GM23338 (cell line): ENCODE data around the gene PHC2.

Source experiments
- ZNF114 ChIP-seq: fragments of 250-450 bp; sonication (Bioruptor Pico); IDR thresholded peaks from 2 replicates; pipeline ENCODE4 v1.5.0; 2020; ENCODE audit warnings: mild to moderate bottlenecking, moderate library complexity
- TF ChIP-seq, protein P1 (sequence below), 2 experiments: fragments of 200-600 bp in 1 of 2; sonication (generic) in 1 of 2; conservative IDR thresholded peaks; 2 replicates each; pipeline versions ENCODE4 v1.5.1 to v1.6.1; 2016 to 2017; ENCODE audit warnings: antibody characterized with exemption in 2 of 2, low read depth in 2 of 2, mild to moderate bottlenecking in 2 of 2, moderate library complexity in 1 of 2

DNA sequence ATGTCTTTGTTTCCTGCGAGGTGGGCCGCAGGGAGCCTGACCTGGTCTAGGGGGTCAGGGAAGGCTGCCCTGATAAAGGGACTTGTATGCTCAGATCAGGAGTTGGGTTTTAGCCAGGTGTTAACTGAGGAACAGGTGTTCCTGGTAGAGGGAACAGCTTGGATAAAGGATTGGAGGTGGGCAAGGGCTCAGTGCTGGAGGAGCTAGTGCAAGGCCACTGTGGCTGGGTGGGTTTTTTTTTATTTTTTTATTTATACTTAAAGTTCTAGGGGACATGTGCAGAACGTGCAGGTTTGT, 141.1 kb downstream of the PHC2 start:
- TF ChIP-seq, protein P1, sequence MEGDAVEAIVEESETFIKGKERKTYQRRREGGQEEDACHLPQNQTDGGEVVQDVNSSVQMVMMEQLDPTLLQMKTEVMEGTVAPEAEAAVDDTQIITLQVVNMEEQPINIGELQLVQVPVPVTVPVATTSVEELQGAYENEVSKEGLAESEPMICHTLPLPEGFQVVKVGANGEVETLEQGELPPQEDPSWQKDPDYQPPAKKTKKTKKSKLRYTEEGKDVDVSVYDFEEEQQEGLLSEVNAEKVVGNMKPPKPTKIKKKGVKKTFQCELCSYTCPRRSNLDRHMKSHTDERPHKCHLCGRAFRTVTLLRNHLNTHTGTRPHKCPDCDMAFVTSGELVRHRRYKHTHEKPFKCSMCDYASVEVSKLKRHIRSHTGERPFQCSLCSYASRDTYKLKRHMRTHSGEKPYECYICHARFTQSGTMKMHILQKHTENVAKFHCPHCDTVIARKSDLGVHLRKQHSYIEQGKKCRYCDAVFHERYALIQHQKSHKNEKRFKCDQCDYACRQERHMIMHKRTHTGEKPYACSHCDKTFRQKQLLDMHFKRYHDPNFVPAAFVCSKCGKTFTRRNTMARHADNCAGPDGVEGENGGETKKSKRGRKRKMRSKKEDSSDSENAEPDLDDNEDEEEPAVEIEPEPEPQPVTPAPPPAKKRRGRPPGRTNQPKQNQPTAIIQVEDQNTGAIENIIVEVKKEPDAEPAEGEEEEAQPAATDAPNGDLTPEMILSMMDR (conservative IDR thresholded peaks at IDR 0.05; ENCODE audit: low read depth in 2 of 2), result no peak
- TF ChIP-seq ZNF114 (CRISPR knock-in tag), result no peak
